Breast epithelium (tissue), 3 donors: ENCODE data around the gene MT1HL1.

Source experiments
- POLR2A ChIP-seq: fragments of 450-650 bp; IDR thresholded peaks from one replicate; pipeline ENCODE4 v1.6.1; 2016; ENCODE audit warnings: antibody characterized with exemption, mild to moderate bottlenecking, moderate library complexity
- TF ChIP-seq, protein P1 (sequence below), 3 donors: fragments of 450-650 bp; IDR thresholded peaks; one replicate each; pipeline ENCODE4 v1.5.1; 2016 to 2017; ENCODE audit warnings: antibody characterized with exemption in 3 of 3, mild to moderate bottlenecking in 3 of 3, moderate library complexity in 3 of 3

DNA sequence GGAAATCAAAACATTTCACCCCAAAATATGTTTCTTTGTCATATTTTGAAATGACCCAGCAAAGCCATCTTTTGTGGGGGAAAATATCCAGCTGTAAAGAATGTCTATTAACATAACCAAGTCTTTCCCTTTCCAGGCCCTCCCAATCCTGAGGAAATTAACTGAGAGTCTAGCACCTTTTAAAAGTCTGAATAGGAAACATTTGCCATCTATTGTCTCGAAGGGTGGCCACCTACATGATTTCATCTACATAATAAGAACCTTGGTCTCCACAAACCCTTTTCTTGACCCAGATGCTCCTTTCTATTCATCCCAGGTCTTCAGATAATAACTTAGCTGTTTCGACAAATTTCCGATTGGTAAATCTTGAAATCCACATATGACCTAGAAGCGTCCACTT lies 5.4 kb upstream of the MT1HL1 start:
- TF ChIP-seq, protein P1, sequence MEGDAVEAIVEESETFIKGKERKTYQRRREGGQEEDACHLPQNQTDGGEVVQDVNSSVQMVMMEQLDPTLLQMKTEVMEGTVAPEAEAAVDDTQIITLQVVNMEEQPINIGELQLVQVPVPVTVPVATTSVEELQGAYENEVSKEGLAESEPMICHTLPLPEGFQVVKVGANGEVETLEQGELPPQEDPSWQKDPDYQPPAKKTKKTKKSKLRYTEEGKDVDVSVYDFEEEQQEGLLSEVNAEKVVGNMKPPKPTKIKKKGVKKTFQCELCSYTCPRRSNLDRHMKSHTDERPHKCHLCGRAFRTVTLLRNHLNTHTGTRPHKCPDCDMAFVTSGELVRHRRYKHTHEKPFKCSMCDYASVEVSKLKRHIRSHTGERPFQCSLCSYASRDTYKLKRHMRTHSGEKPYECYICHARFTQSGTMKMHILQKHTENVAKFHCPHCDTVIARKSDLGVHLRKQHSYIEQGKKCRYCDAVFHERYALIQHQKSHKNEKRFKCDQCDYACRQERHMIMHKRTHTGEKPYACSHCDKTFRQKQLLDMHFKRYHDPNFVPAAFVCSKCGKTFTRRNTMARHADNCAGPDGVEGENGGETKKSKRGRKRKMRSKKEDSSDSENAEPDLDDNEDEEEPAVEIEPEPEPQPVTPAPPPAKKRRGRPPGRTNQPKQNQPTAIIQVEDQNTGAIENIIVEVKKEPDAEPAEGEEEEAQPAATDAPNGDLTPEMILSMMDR (IDR thresholded peaks at IDR 0.05): no peak
- no peak for TF ChIP-seq POLR2A
